Raji (cell line): ENCODE data around the gene RPTOR.

ENCODE experiments used
- POLR2A ChIP-seq: IDR thresholded peaks from 2 replicates; pipeline ENCODE4 v1.6.1; 2011; ENCODE audit warnings: low read depth, low read length, control low read depth; ENCODE audit not compliant: insufficient read depth

Gene RPTOR

GRCh38 chr17:80565343-80566053 lies 20.9 kb downstream of the RPTOR start:
- TF ChIP-seq POLR2A, result no peak

DNA sequence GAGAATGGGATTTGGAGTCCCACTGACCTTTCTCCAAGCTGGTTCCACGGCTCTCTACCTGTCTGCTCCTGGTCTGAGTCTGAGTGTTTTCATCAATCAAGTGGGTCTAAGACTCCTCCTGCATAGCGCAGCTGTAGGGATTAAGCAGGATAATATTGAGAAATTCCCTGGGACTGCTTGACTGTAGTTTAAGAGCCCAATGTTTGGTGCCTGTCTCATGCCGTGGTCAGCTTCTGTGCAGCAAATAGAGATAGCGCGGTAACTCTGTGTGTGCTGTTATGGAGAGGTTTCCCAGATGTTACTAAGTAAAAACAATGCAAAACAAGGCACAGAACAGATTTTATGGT lies 21.4 kb downstream of the RPTOR start:
- no peak for TF ChIP-seq POLR2A

DNA sequence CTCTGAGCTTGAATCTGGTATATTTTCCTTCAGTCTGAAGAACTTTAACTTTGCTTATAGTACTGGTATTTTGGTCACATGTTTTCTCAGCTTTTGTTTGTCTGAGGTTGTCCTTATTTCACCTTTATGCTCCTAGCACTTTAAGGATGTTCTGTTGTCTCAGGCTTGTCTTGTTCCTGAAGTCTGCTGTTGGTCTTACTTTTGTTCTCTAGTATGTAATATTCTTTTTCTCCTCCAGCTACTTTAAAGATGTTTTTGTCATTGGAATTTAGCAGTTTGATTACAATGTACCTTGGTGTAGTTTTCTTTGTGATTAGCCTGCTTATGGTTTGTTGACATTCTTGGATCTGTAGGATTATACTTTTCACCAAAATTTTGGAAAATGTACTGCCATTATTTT lies 23.6 kb downstream of the RPTOR start:
- no peak for TF ChIP-seq POLR2A

- no peak for TF ChIP-seq POLR2A
These were observed 25.3 kb downstream of the RPTOR start for GRCh38 chr17:80569924-80570323.

- TF ChIP-seq POLR2A, result no peak
These were observed 29.1 kb downstream of the RPTOR start for GRCh38 chr17:80573701-80574100.

DNA sequence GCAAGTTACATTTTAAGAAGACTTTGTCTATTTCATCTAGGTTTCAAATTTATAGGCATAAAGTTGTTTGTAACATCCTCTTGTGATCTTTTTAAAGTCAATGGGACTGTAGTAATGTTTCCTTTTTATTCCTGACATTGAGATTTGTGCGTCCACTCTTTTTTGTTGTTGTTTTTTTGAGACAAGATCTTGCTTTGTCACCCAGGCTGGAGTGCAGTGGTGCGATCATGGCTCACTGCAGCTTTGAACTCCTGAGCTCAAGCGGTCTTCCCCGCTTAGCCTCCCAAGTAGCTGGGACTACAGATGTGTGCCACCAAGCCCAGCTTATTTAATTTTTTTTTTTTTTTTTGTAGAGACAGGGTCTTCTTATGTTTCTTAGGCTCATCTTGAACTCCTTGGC lies 29.9 kb downstream of the RPTOR start:
- TF ChIP-seq POLR2A, result no peak

GRCh38 chr17:80575057-80575875 lies 30.6 kb downstream of the RPTOR start:
- no peak for TF ChIP-seq POLR2A

- TF ChIP-seq POLR2A, result no peak
These were observed 33.4 kb downstream of the RPTOR start for GRCh38 chr17:80577876-80578570.

DNA sequence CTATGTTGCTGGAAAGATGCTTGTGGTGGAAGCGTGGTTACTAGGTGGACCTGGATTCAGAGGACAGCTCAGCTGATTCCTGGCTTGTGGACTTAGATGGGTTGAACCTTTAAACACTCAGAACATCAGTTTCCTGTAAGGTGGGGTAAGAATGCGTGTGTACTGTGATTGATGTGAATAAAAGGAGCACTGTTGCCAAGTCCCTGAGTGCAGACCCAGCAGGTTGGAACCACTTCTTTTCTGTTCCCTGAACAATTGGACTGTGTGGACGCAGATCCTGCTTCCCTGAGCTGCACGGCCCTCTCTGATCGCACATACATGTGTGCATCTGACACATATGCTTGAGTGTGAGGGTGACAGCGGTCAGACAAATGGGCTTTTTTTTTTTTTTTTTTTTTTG lies 37.5 kb downstream of the RPTOR start:
- TF ChIP-seq POLR2A, result no peak

- TF ChIP-seq POLR2A, result no peak
These were observed 39.7 kb downstream of the RPTOR start for GRCh38 chr17:80584176-80584905.

GRCh38 chr17:80585890-80586845 lies 41.5 kb downstream of the RPTOR start:
- no peak for TF ChIP-seq POLR2A

GRCh38 chr17:80586846-80587228 lies 42.2 kb downstream of the RPTOR start:
- TF ChIP-seq POLR2A, result no peak

DNA sequence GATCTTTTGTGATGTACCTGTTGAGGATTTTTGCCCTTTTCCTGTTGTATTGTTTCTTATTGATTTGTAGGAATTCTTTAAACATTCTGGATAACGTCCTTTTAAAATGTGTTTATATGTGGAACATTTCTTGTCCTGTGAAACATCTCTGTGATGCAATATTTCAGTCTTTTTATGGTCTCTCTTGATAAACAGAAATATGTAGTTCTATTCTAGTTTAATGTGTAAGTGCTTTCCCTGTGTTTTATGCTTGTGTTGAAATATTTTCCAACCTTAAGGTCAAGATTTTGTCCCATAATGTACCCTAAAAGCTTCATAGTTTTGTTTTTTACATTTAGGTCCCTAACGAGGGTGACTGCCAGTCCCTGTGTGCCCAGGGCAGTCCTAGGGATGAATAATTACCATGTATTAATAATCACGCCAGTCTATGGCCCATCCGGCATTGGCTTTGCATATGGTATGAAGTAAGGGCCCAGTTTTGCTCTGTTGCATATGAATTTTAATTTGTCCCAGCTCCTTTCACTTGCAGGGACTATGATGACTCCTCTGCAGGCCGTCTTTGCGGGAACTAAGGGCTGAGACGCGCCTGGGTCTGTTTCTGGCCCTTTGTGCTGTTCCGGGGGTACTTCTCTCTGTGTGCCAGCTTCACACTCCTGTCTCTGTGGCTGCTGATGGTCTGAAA lies 44.2 kb downstream of the RPTOR start:
- TF ChIP-seq POLR2A, result no peak

GRCh38 chr17:80591788-80592187 lies 47.1 kb downstream of the RPTOR start:
- no peak for TF ChIP-seq POLR2A

DNA sequence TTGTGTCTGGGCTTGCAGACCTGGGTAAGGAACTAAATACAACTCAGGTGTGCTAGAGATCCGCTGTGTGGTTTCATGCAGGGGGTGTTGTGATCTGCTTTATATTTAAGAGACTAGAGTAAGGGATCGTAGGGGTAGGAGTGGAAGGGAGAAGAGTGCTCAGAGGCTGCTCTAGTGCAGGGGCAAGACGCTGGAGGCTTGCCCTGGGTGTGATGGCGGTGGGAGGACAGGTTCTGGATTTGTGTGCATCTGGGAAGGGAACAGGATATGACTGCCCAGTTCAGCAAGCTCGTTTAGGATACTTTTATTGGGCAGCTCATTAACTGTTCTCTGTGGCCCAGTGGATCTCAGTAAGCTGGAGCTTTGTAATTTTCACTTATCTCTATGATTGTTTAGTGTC lies 47.6 kb downstream of the RPTOR start:
- TF ChIP-seq POLR2A, result no peak
